Fibroblast of pulmonary artery (primary cell): ENCODE results near the gene EML6.

Experiments used
- DNase-seq: peaks from one replicate; pipeline ENCODE4 v3.0.0-alpha.2; 2010; ENCODE audit warnings: low read depth
- H3K4me3 ChIP-seq: replicated peaks from 2 replicates; pipeline ENCODE4 v1.5.1; 2011; ENCODE audit warnings: low read depth, mild to moderate bottlenecking, control low read depth, low read length, moderate library complexity
- CTCF ChIP-seq: IDR thresholded peaks from 2 replicates; pipeline ENCODE4 v1.5.1; 2011; ENCODE audit warnings: mild to moderate bottlenecking, control low read depth, low read length, inconsistent platforms; ENCODE audit errors: missing control alignments

EML6 gene

GRCh38 chr2:54912893-54913292, 189.4 kb downstream of the EML6 start:
- no peak for DNase-seq
- H3K4me3 ChIP-seq: no peak overlapping the region
- TF ChIP-seq CTCF: no peak

GRCh38 chr2:54914637-54915036, 191.2 kb downstream of the EML6 start:
- no peak for DNase-seq
- H3K4me3 ChIP-seq: no peak overlapping the region
- no peak for TF ChIP-seq CTCF

GRCh38 chr2:54915101-54915500, 191.6 kb downstream of the EML6 start:
- H3K4me3 ChIP-seq: no peak overlapping the region
- DNase-seq: no peak
- no peak for TF ChIP-seq CTCF

GRCh38 chr2:54916637-54917036, 193.2 kb downstream of the EML6 start:
- no peak for DNase-seq
- no peak overlapping the region for H3K4me3 ChIP-seq
- no peak for TF ChIP-seq CTCF

GRCh38 chr2:54918647-54919280, 195.3 kb downstream of the EML6 start:
- no peak overlapping the region for H3K4me3 ChIP-seq
- no peak for TF ChIP-seq CTCF
- no peak for DNase-seq

GRCh38 chr2:54920660-54921059, 197.2 kb downstream of the EML6 start:
- no peak for DNase-seq
- TF ChIP-seq CTCF: no peak
- H3K4me3 ChIP-seq: no peak overlapping the region

- DNase-seq: no peak
- no peak for TF ChIP-seq CTCF
- no peak overlapping the region for H3K4me3 ChIP-seq
Measured at GRCh38 chr2:54924121-54924520, 200.7 kb downstream of the EML6 start.
